H1 (cell line): ENCODE measurements around the gene IPO11.

ENCODE experiments used
- BACH1 ChIP-seq: IDR thresholded peaks from 2 replicates; pipeline ENCODE4 v1.6.1; 2012; ENCODE audit warnings: low read length, improper control_type of control experiment
- BRCA1 ChIP-seq: IDR thresholded peaks from 2 replicates; pipeline ENCODE4 v1.6.1; 2012; ENCODE audit warnings: low read depth, low read length, improper control_type of control experiment
- CTCF ChIP-seq, 3 experiments: IDR thresholded peaks; 1 replicate in 2 of 3; 2 replicates in 1 of 3; pipeline versions ENCODE4 v1.5.1 to v1.6.1; 2011; ENCODE audit warnings: low read length in 3 of 3, mild to moderate bottlenecking in 3 of 3, inconsistent platforms in 2 of 3, low read depth in 1 of 3, moderate library complexity in 1 of 3; ENCODE audit not compliant: insufficient read depth in 1 of 3; ENCODE audit errors: control extremely low read depth in 1 of 3
- EGR1 ChIP-seq: IDR thresholded peaks from 2 replicates; pipeline ENCODE4 v1.6.1; 2011; ENCODE audit warnings: low read depth, low read length, borderline replicate concordance
- EP300 ChIP-seq, 2 experiments: IDR thresholded peaks; 1 replicate in 1 of 2; 2 replicates in 1 of 2; pipeline ENCODE4 v1.6.1; 2011 to 2012; ENCODE audit warnings: low read depth in 2 of 2, low read length in 2 of 2, mild to moderate bottlenecking in 2 of 2, borderline replicate concordance in 1 of 2, inconsistent platforms in 1 of 2, moderate library complexity in 1 of 2
- KDM5A ChIP-seq: fragments of 200-600 bp; IDR thresholded peaks from 2 replicates; pipeline ENCODE4 v1.7.1; 2012; ENCODE audit warnings: mild to moderate bottlenecking, low read length, inconsistent platforms, mixed read lengths
- NRF1 ChIP-seq: IDR thresholded peaks from 2 replicates; pipeline ENCODE4 v1.6.1; 2011; ENCODE audit warnings: mild to moderate bottlenecking, low read depth, low read length, improper control_type of control experiment
- POLR2A ChIP-seq, 2 experiments: IDR thresholded peaks; 1 replicate in 1 of 2; 2 replicates in 1 of 2; pipeline ENCODE4 v1.6.1; 2011; ENCODE audit warnings: low read depth in 2 of 2, low read length in 2 of 2, mild to moderate bottlenecking in 2 of 2; ENCODE audit errors: control extremely low read depth in 1 of 2
- POLR2AphosphoS5 ChIP-seq: IDR thresholded peaks from 2 replicates; pipeline ENCODE4 v1.6.1; 2011; ENCODE audit warnings: low read depth, low read length
- RXRA ChIP-seq: IDR thresholded peaks from 2 replicates; pipeline ENCODE4 v1.6.1; 2011; ENCODE audit warnings: low read depth, mild to moderate bottlenecking, low read length, moderate library complexity; ENCODE audit not compliant: insufficient read depth
- USF2 ChIP-seq: IDR thresholded peaks from 2 replicates; pipeline ENCODE4 v1.6.1; 2011; ENCODE audit warnings: low read length, improper control_type of control experiment

GRCh38 chr5:62643556-62644451 lies 231.2 kb downstream of the IPO11 start:
- TF ChIP-seq RXRA (no peak), EP300 (IDR thresholded peaks at IDR 0.05; ENCODE audit: borderline replicate concordance in 1 of 2, low read depth in 2 of 2, low read length in 2 of 2) (no peak), USF2 (no peak), NRF1 (no peak), CTCF (IDR thresholded peaks at IDR 0.05; ENCODE audit: control extremely low read depth in 1 of 3, insufficient read depth in 1 of 3, low read depth in 1 of 3, low read length in 3 of 3) (no peak), POLR2AphosphoS5 (no peak), BACH1 (no peak), POLR2A (IDR thresholded peaks at IDR 0.05; ENCODE audit: control extremely low read depth in 1 of 2, low read depth in 2 of 2, low read length in 2 of 2) (no peak), EGR1 (no peak), BRCA1 (no peak), KDM5A (no peak)
